Measurements from ENCODE around the gene TRMT6. TPM values are rescaled to one million over a fixed set of nuclear protein-coding genes. Genes with fewer than 3 reads are reported as not detected.

Gene TRMT6
- 6.1 TPM for total RNA-seq

GRCh38 chr20:5950271-5951031, at the start of gene TRMT6, which contains the start of gene MCM8:
TRMT6 (minus strand) TSS chr20:5950533; CDS start chr20:5950405, 128 bp downstream.
MCM8 (plus strand) TSS chr20:5950652; CDS start chr20:5952016, 1,364 bp downstream.

Small RNA genes lying within 50 kb of the gene (small RNA-seq; reads per million reads assigned to genes)
- not detected for gene RF00019 (ENCODE audit: low replicate concordance)
- 0.07 reads per million for gene RNU1-55P (ENCODE audit: low replicate concordance)

Other genes starting within 250 kb of the TRMT6 start
- gene SHLD1, start 200.1 kb downstream of the TRMT6 start, total RNA-seq: 8.8 TPM
- gene CHGB, start 39.0 kb downstream of the TRMT6 start, total RNA-seq: 2.5 TPM
- 8.5 TPM for gene MCM8, start 119 bp upstream of the TRMT6 start, total RNA-seq
- 45.0 TPM for gene CRLS1, start 55.6 kb upstream of the TRMT6 start, total RNA-seq
- gene LRRN4, start 103.5 kb upstream of the TRMT6 start, total RNA-seq: 15.2 TPM
- gene FERMT1, start 172.5 kb upstream of the TRMT6 start, total RNA-seq: 5.4 TPM